HepG2 (cell line): ENCODE measurements around the gene MTCH1. TPM values are rescaled to one million over a fixed set of nuclear protein-coding genes. Genes with fewer than 3 reads are reported as not detected.

Source experiments
- ATM ChIP-seq: fragments of 450-650 bp; IDR thresholded peaks from 2 replicates; pipeline ENCODE4 v1.7.1; 2017; ENCODE audit warnings: mild to moderate bottlenecking, borderline replicate concordance
- BRD4 ChIP-seq: sonication (generic); formaldehyde crosslinking; IDR thresholded peaks from 2 replicates; pipeline ENCODE4 v1.4.0; 2020; ENCODE audit warnings: missing genetic modification reagents
- CBX2 ChIP-seq, 2 experiments: fragments of 200-600 bp in 1 of 2; sonication (generic); formaldehyde crosslinking in 1 of 2; IDR thresholded peaks; 2 replicates each; pipeline versions ENCODE4 v1.7.0 to v1.8.1; 2018 to 2022; ENCODE audit warnings: low read depth in 2 of 2, low read length in 1 of 2, mild to moderate bottlenecking in 1 of 2, missing genetic modification reagents in 1 of 2
- ETV6 ChIP-seq: sonication (generic); formaldehyde crosslinking; conservative IDR thresholded peaks from 2 replicates; pipeline ENCODE4 v1.4.0; 2020; ENCODE audit warnings: missing genetic modification reagents
- FOXA1 ChIP-seq, 2 experiments: fragments of 450-650 bp in 1 of 2; sonication (generic) in 1 of 2; formaldehyde crosslinking in 1 of 2; IDR thresholded peaks; 2 replicates each; pipeline versions ENCODE4 v1.4.0 to v1.6.1; 2016 to 2020; ENCODE audit warnings: missing genetic modification reagents in 1 of 2
- GFI1 ChIP-seq: sonication (generic); formaldehyde crosslinking; IDR thresholded peaks from 2 replicates; pipeline ENCODE4 v1.5.0; 2020; ENCODE audit warnings: missing genetic modification reagents, mild to moderate bottlenecking, borderline replicate concordance
- HHEX ChIP-seq: IDR thresholded peaks from 2 replicates; pipeline ENCODE4 v1.6.1; 2016; ENCODE audit warnings: control low read depth
- MATR3 ChIP-seq: sonication (generic); formaldehyde crosslinking; IDR thresholded peaks from 2 replicates; pipeline ENCODE4 v1.4.0; 2020; ENCODE audit warnings: missing genetic modification reagents
- NFE2 ChIP-seq: sonication (generic); formaldehyde crosslinking; IDR thresholded peaks from 2 replicates; pipeline ENCODE4 v1.4.0; 2020; ENCODE audit warnings: missing genetic modification reagents
- NR2F2 ChIP-seq: IDR thresholded peaks from 2 replicates; pipeline ENCODE4 v1.6.1; 2012; ENCODE audit warnings: low read depth, inconsistent platforms, borderline replicate concordance
- SYNCRIP ChIP-seq: fragments of 200-400 bp; formaldehyde crosslinking; IDR thresholded peaks from 2 replicates; pipeline ENCODE4 v1.6.1; 2018; ENCODE audit warnings: mild to moderate bottlenecking, low read depth, low read length; ENCODE audit not compliant: insufficient read depth
- TBL1XR1 ChIP-seq: fragments of 150-350 bp; IDR thresholded peaks from 2 replicates; pipeline ENCODE4 v1.6.1; 2014; ENCODE audit warnings: borderline replicate concordance, low read length; ENCODE audit not compliant: partially characterized antibody
- ZNF430 ChIP-seq: sonication (generic); formaldehyde crosslinking; IDR thresholded peaks from 2 replicates; pipeline ENCODE4 v1.9.0; 2021; ENCODE audit warnings: mild to moderate bottlenecking, missing genetic modification reagents
- ZNF441 ChIP-seq: sonication (generic); formaldehyde crosslinking; IDR thresholded peaks from 2 replicates; pipeline ENCODE4 v1.7.0; 2021; ENCODE audit warnings: missing genetic modification reagents, borderline replicate concordance
- ZNF501 ChIP-seq: sonication (generic); formaldehyde crosslinking; IDR thresholded peaks from 2 replicates; pipeline ENCODE4 v1.5.1; 2020; ENCODE audit warnings: mild to moderate bottlenecking, moderate library complexity, missing genetic modification reagents
- ZNF780A ChIP-seq: sonication (generic); formaldehyde crosslinking; IDR thresholded peaks from 2 replicates; pipeline ENCODE4 v1.8.0; 2022; ENCODE audit warnings: mild to moderate bottlenecking, missing genetic modification reagents, moderate library complexity
- ZNF883 ChIP-seq: sonication (generic); formaldehyde crosslinking; IDR thresholded peaks from 2 replicates; pipeline ENCODE4 v1.5.1; 2020; ENCODE audit warnings: mild to moderate bottlenecking, missing genetic modification reagents; ENCODE audit errors: not compliant biosample characterization
- ZSCAN31 ChIP-seq: sonication (generic); formaldehyde crosslinking; IDR thresholded peaks from 2 replicates; pipeline ENCODE4 v1.5.0; 2020; ENCODE audit warnings: low read depth, mild to moderate bottlenecking, missing genetic modification reagents
- polyA plus RNA-seq, 8 experiments: library from polyadenylated mRNA; depleted of rRNA in 3 of 8; stranded (reverse) in 7 of 8; unstranded in 1 of 8; fragments of >200 nt; fragmentation: Illumina TruSeq in 4 of 8; extraction: Trizol in 4 of 8; gene quantifications; 2 replicates each; pipeline versions ENCODE4 v1.2.1 to v1.2.3, GENCODE V29; 2011 to 2016; ENCODE audit warnings: low read depth in 4 of 8, missing spikeins in 1 of 8, mixed read lengths in 1 of 8; ENCODE audit not compliant: insufficient read depth in 1 of 8
- total RNA-seq, 5 experiments: library from RNA; depleted of rRNA; stranded (reverse); fragments of >200 nt; fragmentation: Illumina TruSeq; extraction: Trizol; gene quantifications; 2 replicates each; pipeline ENCODE4 v1.2.3, GENCODE V29; 2016; ENCODE audit warnings: low read depth in 1 of 5
- TF ChIP-seq, protein P1 (sequence below), 2 experiments: sonication (generic) in 1 of 2; formaldehyde crosslinking in 1 of 2; IDR thresholded peaks; 2 replicates each; pipeline versions ENCODE4 v1.5.1 to v1.6.1; 2011 to 2020; ENCODE audit warnings: borderline replicate concordance in 1 of 2, low read depth in 1 of 2, low read length in 1 of 2, mild to moderate bottlenecking in 1 of 2, missing genetic modification reagents in 1 of 2, moderate library complexity in 1 of 2
- TF ChIP-seq, protein P2 (sequence below): sonication (generic); formaldehyde crosslinking; IDR thresholded peaks from 2 replicates; pipeline ENCODE4 v1.5.0; 2020; ENCODE audit warnings: missing genetic modification reagents
- TF ChIP-seq, protein P3 (sequence below): sonication (generic); formaldehyde crosslinking; IDR thresholded peaks from 2 replicates; pipeline ENCODE4 v1.8.1; 2023; ENCODE audit warnings: mild to moderate bottlenecking, missing genetic modification reagents, borderline replicate concordance
- TF ChIP-seq, protein P4 (sequence below): sonication (generic); formaldehyde crosslinking; IDR thresholded peaks from 2 replicates; pipeline ENCODE4 v1.4.0; 2020; ENCODE audit warnings: missing genetic modification reagents
- TF ChIP-seq, protein P5 (sequence below): sonication (generic); formaldehyde crosslinking; IDR thresholded peaks from 2 replicates; pipeline ENCODE4 v1.4.0; 2020; ENCODE audit warnings: missing genetic modification reagents

The MTCH1 gene
- total and polyA plus RNA-seq, 2 of the 13 experiments (the other 11 are each of a cell fraction or from before 2014, with no cell fraction given), result 86.2 to 144 TPM

DNA sequence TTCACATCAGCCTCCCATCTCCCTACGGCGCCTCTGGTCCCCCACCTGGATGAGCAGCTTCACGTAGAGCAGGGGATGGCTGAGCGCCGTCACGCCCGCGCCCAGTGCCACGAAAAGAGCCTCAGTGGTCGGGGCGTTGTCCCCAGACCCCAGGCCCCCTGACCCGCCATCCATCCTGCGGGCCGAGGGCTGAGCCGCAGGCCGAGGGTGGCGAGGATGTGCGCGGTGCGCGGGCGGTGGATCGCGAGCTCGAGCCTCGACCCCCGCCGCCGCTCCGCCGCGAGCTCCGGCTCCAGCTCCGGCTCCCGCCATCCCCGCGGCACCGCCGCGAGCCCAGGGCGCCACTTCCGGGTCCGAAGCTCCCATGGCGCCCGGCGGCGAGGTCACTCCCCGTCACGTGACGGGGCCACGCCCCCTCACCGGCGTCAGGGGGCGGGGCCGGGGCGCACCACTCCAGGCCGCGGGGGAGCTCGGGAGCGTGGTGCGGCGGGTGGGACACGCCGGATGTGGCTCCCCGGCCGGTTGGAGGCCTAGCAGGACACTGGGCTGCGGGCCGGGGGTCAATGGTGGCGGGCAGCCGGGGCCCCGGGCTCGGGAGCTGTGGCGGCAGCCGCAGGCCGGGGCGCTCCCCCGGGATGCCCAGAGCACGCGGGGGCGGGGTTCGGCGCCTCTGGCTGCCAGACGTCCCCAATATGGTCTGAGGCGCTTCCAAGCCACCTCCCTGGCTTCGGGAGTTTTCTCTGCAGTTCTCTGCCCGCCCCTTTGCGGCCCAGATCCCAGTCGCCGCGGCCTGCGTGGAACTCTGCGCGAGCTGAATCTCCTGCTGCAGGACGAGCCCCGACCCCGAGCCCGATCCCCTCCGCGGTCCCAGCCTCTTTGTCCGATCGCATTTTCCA lies at the start of gene MTCH1 (continued):
- TF ChIP-seq, protein P1, sequence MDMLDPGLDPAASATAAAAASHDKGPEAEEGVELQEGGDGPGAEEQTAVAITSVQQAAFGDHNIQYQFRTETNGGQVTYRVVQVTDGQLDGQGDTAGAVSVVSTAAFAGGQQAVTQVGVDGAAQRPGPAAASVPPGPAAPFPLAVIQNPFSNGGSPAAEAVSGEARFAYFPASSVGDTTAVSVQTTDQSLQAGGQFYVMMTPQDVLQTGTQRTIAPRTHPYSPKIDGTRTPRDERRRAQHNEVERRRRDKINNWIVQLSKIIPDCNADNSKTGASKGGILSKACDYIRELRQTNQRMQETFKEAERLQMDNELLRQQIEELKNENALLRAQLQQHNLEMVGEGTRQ (IDR thresholded peaks at IDR 0.05; ENCODE audit: low read depth, low read length), result peak; percentile 96
- TF ChIP-seq, protein P1 (CRISPR knock-in tag; IDR thresholded peaks at IDR 0.05; ENCODE audit: borderline replicate concordance), result peak; percentile 81; the same call in 1 of the 2 replicates
- TF ChIP-seq FOXA1 (IDR thresholded peaks at IDR 0.05) (no peak), FOXA1 (CRISPR knock-in tag; IDR thresholded peaks at IDR 0.05) (no peak), NR2F2 (no peak), ZNF883 (CRISPR knock-in tag) (peak; percentile 89), CBX2 (IDR thresholded peaks at IDR 0.05; ENCODE audit: low read depth, low read length) (no peak), CBX2 (CRISPR knock-in tag; IDR thresholded peaks at IDR 0.05; ENCODE audit: low read depth) (no peak), ATM (no peak), ETV6 (CRISPR knock-in tag) (peak; percentile 48), ZNF430 (CRISPR knock-in tag) (peak; percentile 90; the same call in 1 of the 2 replicates), HHEX (CRISPR knock-in tag) (no peak), ZNF441 (no peak; the same call in 1 of the 2 replicates), MATR3 (CRISPR knock-in tag) (no peak), ZSCAN31 (peak; percentile 50; the same call in 1 of the 2 replicates), SYNCRIP (no peak), TBL1XR1 (no peak), NFE2 (CRISPR knock-in tag) (no peak), BRD4 (CRISPR knock-in tag) (no peak), ZNF780A (CRISPR knock-in tag) (peak; percentile 36), ZNF501 (CRISPR knock-in tag) (no peak; the same call in none of the 2 replicates), GFI1 (CRISPR knock-in tag) (peak; percentile 52; the same call in 1 of the 2 replicates)
- TF ChIP-seq, protein P2, sequence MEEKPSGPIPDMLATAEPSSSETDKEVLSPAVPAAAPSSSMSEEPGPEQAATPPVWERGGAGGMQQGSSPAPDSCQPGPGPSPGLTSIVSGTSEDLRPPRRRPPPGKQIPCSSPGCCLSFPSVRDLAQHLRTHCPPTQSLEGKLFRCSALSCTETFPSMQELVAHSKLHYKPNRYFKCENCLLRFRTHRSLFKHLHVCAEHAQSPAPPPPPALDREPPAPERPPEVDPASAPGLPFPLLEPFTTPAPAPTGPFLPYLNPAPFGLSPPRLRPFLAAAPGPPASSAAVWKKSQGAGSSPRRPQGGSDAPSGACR (CRISPR knock-in tag), result no peak
- TF ChIP-seq, protein P3, sequence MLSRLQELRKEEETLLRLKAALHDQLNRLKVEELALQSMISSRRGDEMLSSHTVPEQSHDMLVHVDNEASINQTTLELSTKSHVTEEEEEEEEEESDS (CRISPR knock-in tag), result no peak
- TF ChIP-seq, protein P4, sequence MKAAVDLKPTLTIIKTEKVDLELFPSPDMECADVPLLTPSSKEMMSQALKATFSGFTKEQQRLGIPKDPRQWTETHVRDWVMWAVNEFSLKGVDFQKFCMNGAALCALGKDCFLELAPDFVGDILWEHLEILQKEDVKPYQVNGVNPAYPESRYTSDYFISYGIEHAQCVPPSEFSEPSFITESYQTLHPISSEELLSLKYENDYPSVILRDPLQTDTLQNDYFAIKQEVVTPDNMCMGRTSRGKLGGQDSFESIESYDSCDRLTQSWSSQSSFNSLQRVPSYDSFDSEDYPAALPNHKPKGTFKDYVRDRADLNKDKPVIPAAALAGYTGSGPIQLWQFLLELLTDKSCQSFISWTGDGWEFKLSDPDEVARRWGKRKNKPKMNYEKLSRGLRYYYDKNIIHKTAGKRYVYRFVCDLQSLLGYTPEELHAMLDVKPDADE, result no peak
- TF ChIP-seq, protein P5, sequence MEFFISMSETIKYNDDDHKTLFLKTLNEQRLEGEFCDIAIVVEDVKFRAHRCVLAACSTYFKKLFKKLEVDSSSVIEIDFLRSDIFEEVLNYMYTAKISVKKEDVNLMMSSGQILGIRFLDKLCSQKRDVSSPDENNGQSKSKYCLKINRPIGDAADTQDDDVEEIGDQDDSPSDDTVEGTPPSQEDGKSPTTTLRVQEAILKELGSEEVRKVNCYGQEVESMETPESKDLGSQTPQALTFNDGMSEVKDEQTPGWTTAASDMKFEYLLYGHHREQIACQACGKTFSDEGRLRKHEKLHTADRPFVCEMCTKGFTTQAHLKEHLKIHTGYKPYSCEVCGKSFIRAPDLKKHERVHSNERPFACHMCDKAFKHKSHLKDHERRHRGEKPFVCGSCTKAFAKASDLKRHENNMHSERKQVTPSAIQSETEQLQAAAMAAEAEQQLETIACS, result no peak
